ENCODE results near the gene ZNF500.
"Not testable (repeated sequence)": the region's sequence is repeated elsewhere in the genome, so short reads cannot be mapped to it uniquely, and the experiment has no call there.

Gene ZNF500

DNA sequence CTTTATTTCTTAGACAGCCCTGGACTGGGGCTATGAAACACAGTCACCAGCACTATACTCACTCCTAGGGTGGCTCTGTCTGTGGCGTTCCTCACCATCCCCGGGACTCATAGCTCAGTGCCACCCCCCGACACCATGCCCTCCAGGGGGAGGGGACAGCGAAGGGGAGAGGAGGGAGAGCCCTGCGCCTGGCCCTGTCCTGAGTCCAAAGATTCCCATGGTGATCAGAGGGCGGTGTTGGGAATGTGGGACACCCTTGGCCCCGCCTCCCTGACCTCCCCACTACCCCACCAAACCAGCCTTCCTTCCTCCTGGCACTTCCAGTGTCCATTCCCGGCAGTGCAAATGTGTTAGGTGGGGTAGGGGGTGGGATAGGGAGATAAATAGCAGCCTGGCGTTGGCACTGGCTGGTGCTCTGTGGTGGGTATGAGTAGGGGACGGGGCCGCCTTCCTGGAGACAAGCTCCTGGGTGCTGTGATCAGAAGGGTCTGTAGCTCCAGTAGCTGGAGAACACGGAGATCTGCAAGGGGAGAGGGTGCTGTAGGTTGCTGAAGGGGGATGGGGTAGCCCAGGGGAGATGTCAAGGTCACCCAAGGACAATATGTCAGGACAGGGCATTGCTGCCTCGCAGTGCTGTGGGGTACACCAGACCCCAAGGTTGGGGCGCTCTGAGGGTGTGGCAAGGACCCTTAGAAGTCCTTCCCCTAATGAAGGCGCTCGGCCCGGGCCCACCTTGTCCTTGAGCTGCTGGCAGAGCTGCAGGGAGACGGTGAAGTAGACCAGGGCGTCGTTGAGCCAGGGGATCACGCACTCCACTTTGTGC lies 30.2 kb upstream of the ZNF500 start:
- DNase-seq (ENCODE audit: low read depth in 2 of 2), result no peak

DNA sequence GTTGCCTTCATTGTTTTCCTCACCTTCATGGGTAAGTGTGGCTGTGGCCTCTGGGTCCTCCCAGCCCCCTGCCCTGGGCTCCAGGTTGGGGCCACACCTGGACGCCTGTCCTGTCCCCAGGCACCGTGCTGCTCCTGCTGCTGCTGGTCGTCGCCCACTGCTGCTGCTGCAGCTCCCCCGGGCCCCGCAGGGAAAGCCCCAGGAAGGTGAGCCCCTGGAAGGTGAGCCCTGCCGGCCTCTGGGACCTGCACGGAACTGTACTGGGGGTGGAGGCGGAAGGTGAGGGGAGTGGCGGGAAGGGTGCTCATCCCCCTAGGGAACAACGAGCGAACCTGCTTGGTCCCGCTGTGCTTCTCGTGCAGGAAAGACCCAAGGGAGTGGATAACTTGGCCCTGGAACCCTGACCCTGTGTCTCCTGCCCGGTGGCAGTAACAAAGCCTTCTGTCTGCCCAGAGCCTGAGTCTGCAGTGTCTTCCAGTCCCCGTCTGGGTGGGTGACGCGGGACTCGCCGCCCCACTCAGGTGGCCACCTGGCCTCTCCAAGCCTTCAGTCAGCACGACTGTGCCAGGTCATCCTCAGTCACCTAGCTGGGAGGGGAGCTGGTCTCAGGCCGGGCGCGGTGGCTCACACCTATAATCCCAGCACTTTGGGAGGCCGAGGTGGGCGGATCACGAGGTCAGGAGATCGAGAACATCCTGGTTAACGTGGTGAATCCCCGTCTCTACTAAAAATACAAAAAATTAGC lies 29.0 kb upstream of the ZNF500 start:
- no peak for DNase-seq (ENCODE audit: low read depth in 2 of 2)

- no peak for DNase-seq (ENCODE audit: low read depth in 2 of 2)
Measured at GRCh38 chr16:4795181-4795827, 28.3 kb upstream of the ZNF500 start, which contains the start of gene SMIM22. TSS of gene SMIM22 (plus strand) at chr16:4795369. CDS start at chr16:4795735, 366 bp downstream.

DNA sequence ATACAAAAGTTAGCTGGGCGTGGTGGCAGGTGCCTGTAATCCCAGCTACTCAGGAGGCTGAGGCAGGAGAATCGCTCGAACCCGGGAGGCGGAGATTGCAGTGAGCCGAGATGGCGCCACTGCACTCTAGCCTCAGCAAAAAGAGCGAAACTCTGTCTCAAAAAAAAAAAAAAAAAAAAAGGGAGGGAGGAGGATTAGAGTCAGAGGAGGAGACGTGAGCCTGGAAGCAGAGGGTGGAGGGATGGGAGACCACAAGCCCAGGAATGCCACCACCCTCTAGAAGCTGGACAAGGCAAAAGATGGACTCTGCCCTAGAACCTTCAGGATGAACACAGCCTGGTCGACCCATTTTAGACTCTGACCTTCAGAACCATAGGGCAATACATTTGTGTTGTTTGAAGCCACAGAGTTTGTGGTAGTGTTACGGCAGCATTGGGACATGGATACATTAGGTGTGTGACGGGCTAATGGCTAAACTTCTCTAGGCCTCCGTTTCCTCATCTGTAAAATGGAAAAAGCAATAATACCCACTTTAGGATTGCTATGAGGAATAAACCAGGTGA lies 26.1 kb upstream of the ZNF500 start:
- DNase-seq (ENCODE audit: low read depth in 2 of 2), result no peak

GRCh38 chr16:4790871-4791270 lies 23.9 kb upstream of the ZNF500 start:
- no peak for DNase-seq (ENCODE audit: low read depth in 2 of 2)

DNA sequence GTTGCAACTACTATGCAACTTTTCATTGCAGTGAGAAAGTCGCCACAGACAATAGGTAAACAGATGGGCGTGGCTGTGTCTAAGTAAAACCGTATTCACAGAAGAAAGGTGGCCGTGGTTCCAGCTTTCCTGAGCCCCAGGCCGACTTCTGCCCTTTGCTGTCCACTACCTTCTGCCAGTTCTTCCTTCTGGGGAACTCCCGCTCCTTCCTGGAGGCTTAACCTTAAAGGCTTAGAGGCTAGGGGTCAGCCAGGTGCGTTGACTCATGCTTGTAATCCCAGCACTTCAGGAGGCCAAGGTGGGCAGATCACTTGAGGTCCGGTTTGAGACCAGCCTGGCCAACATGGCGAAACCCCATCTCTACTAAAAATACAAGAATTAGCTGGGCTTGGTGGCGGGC lies 23.3 kb upstream of the ZNF500 start:
- DNase-seq (ENCODE audit: low read depth in 2 of 2), result no peak

DNA sequence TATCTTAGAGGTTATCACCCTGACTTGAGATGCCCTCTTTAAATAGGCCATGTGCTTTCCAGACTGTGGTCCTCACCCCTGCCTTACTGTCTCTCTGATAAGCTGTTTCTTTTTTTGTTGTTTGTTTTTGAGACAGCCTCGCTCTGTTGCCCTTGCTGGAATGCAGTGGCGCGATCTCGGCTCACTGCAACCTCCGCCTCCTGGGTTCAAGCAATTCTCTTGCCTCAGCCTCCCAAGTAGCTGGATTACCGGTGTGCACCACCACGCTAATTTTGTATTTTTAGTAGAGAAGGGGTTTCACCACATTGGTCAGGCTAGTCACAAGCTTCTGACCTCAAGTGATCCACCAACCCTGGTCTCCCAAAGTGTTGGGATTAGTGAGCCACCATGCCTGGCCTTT lies 21.9 kb upstream of the ZNF500 start:
- no peak for DNase-seq (ENCODE audit: low read depth in 2 of 2)

- no peak for DNase-seq (ENCODE audit: low read depth in 2 of 2)
Measured at GRCh38 chr16:4788489-4788889, 21.5 kb upstream of the ZNF500 start.

DNA sequence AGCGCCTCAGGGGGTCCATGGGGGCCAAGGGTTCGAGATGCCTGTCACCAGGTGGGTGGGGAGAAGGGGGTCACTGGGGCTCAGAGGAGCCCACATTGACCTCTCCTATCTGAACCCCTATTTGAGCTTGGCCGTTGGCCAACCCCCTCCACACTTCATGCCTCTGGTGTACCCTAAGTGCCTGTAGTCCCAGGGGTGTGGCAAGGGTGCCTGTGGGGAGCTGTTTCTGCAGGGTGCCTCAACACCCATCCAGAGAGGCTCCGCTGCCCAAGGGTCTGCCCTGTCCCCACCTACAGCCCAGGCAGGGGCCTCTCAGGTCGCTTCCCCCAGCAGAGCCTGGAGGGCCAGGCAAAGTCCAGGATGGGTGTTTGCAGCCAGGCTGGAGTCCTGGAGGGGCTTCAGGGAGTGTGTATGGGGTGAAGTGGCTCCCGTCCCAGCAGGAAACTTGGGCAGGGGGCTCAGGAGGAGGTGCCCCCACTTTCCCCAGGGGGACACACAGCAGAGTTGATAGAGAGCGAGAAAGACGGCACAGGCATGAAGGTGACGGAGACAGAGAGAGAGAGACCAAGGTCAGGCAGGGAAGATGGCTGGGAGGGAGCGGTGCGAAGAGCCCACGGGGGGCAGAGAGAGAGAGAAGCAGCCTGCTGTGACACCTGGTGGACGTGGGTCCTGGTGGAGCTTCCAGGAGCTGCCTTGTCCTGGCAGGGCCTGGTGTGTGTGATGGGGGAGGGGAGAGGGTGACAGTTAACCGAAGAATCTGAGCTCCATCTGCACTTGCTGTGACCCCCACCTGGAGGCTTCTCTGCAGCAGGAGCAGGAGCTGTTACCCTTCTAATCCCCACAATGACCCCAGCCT lies 20.9 kb upstream of the ZNF500 start, which contains the start of gene SEPTIN12:
SEPTIN12 (minus strand) TSS at position 719 of the 856 bp plus-strand sequence; CDS start at position 19, 700 bp downstream.
- DNase-seq (ENCODE audit: low read depth in 2 of 2), result no peak

DNA sequence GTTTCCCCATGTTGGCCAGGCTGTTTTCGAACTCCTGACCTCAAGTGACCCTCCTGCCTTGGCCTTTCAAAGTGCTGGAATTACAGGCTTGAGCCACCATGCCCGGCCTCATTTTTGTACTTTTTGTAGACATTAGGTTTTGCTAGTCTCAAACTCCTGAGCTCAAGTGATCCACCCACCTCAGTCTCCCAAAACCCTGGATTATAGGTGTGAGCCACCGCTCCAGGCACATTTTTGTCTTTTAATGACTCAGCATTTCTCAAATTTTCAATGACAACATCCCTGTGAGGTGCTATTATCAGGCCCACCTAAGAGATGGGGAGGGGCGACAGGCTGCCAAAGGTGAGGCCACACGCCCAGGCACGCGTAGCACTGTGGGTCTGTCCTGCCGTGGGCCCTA lies 20.1 kb upstream of the ZNF500 start:
- no peak for DNase-seq (ENCODE audit: low read depth in 2 of 2)

DNA sequence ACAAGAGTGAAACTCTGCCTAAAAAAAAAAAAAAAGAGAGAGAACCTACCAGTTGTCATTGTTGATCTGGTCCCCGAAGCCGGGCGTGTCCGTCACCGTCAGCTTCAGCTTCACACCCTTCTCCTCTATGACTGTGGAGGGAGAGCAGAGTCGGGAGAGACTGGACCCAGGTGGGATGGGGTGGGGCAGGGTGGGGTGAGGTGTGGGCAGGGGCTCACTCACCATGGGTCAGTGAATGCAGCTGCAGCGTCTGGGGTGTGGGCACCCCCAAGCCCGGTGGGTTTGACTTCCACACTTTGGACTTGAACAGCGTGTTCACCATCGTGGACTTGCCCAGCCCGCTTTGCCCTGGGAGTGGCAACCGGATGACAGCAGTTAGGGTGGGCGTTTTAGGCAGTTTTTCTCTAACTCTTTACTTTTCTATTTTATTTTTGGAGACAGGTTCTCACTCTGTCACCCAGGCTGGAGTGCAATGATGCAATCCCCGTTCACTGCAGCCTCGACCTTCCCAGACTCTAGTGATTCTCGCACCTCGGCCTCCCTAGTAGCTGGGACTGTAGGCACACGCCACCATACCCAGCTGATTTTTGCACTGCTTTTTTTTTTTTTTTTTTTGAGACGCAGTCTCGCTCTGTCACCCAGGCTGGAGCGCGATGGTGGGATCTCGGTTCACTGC lies 18.9 kb upstream of the ZNF500 start:
- no peak for DNase-seq (ENCODE audit: low read depth in 2 of 2)

- not testable (repeated sequence) for DNase-seq (ENCODE audit: low read depth in 2 of 2)
Measured at GRCh38 chr16:4784444-4784987, 17.6 kb upstream of the ZNF500 start.

GRCh38 chr16:4783951-4784336 lies 17.0 kb upstream of the ZNF500 start:
- DNase-seq (ENCODE audit: low read depth in 2 of 2), result no peak

- no peak for DNase-seq (ENCODE audit: low read depth in 2 of 2)
Measured at GRCh38 chr16:4783251-4783950, 16.4 kb upstream of the ZNF500 start.

DNA sequence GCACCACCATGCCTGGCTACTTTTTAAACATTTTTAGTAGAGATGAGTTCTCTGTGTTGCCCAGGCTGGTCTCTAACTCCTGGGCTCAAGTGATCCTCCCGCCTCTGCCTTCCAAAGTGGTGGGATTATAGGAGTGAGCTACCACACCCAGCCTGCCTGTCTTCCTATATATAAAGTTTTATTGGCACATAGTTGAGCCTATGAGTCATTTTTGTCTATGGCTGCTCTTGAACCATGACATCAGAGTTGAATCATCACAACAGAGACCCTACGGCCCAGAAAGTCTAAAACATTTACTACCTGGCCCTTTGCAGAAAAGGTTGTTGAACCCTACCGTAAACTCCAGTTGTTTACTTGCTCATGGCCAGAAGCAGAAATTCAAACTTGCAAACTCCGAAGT lies 13.3 kb upstream of the ZNF500 start:
- DNase-seq (ENCODE audit: low read depth in 2 of 2), result no peak

- DNase-seq (ENCODE audit: low read depth in 2 of 2), result no peak
Measured at GRCh38 chr16:4778050-4778392, 11.1 kb upstream of the ZNF500 start.

DNA sequence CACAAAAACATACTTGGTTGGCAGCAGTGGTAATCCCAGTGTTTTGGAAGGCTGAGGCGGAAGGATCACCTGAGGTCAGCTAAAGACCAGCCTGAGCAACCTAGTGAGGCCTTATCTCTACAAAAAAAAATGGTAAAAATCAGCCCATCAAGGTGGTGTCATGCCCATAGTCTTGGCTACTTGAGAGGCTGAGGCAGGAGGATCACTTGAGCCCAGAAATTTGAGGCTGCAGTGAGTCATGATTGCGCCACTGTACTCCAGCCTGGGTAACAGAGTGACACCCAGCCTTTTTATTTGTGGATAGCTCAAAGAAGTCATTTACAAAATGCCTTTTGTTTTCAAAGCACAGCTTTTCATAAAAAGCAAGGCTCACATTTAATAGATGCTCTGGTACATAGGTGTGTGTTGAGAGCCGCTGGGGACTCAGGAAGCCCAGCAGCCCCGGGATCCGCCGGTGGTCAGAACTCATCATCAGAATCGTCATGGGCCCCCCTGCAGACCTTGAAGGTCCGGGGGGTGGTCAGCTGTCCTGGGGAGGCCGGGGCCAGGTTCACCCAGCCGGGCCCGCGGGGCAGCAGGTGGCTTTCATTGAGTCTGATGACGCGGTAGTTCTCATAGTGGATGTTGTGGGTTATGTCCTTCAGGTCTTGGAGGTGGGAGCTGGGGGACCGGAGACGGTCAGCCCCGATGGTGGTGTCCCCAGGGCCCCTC lies 10.5 kb upstream of the ZNF500 start:
- DNase-seq (ENCODE audit: low read depth in 2 of 2), result no peak

GRCh38 chr16:4776141-4776705 lies 9.3 kb upstream of the ZNF500 start:
- DNase-seq (ENCODE audit: low read depth in 2 of 2), result no peak

- no peak for DNase-seq (ENCODE audit: low read depth in 2 of 2)
Measured at GRCh38 chr16:4775005-4775404, 8.0 kb upstream of the ZNF500 start.
